Activated CD8-positive, alpha-beta T cell treated with anti-CD3 and anti-CD28 coated beads, Interleukin-2, amount 10 ng/mL, durations not matched to agents 7 days and 5 days (primary cell): ENCODE results near the gene A2M. TPM values are rescaled to one million over a fixed set of nuclear protein-coding genes. Genes with fewer than 3 reads are reported as not detected.

Source experiments
- ATAC-seq: fragments of 150-1000 bp; cut with Tn5 transposase; one replicate; pipeline ENCODE4 v1.10.0; 2021; ENCODE audit warnings: moderate library complexity
- CTCF ChIA-PET: fragments of 350-600 bp; sonication (Branson Sonifier 250); formaldehyde crosslinking; loops from one replicate; lab custom pipeline; 2021; ENCODE audit warnings: antibody characterized with exemption; lab: Charles Lee
- POLR2A ChIA-PET: fragments of 350-600 bp; sonication (Branson Sonifier 250); formaldehyde crosslinking; loops from one replicate; lab custom pipeline; 2021; ENCODE audit warnings: antibody characterized with exemption; lab: Charles Lee
- DNase-seq: peaks from one replicate; pipeline ENCODE4 v3.0.0-alpha.2; 2020
- H3K27ac Mint-ChIP-seq: one replicate; pipeline ENCODE4 v1.8.0; 2021; ENCODE audit warnings: mild to moderate bottlenecking, mixed read lengths
- H3K27me3 Mint-ChIP-seq: one replicate; pipeline ENCODE4 v1.8.0; 2021; ENCODE audit warnings: low read depth, mixed read lengths
- H3K36me3 Mint-ChIP-seq: one replicate; pipeline ENCODE4 v1.8.0; 2021; ENCODE audit warnings: low read depth, mixed read lengths
- H3K4me1 Mint-ChIP-seq: one replicate; pipeline ENCODE4 v1.8.0; 2021; ENCODE audit warnings: low read depth, mixed read lengths
- H3K4me3 Mint-ChIP-seq: one replicate; pipeline ENCODE4 v1.8.0; 2021; ENCODE audit warnings: mild to moderate bottlenecking, mixed read lengths
- H3K9me3 Mint-ChIP-seq: one replicate; pipeline ENCODE4 v1.8.0; 2022; ENCODE audit warnings: mixed read lengths; ENCODE audit not compliant: insufficient read depth
- total RNA-seq, 2 experiments: library from RNA; stranded (reverse); gene quantifications; one replicate each; pipeline ENCODE4 v1.2.3, GENCODE V29; 2021

The A2M gene
- total RNA-seq, 2 experiments from 2014 or later, result not detected

DNA sequence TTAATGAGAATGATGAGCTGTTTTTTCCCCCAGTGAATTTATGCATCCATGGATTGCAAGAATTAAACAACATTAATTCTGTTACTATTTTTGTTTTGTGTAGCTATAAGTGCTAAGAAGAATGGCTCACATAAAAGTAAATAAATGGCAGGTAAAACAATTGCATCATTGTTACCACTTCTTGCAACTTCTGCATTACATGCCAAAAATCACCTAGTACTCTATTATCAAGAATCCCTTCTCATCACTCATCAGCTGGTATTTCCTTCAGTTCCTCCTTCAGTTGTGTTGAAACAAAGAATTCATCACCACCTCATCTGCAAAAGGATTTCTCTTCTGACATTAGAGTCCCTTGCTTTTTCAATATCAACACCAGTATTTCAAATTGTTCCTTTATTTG lies 773 bp downstream of the A2M start:
- H3K27me3 Mint-ChIP-seq, result peaks cover 9% of the 10 kb centered on the region
- ChIA-PET CTCF (interaction anchor here (0.5 kb wide), 1 partner anchor 44 kb away, joined by 3 read pairs; no protein-coding TSS in a partner anchor), POLR2A (no interaction called here)
- no peak for ATAC-seq
- H3K27ac Mint-ChIP-seq, result no peak overlapping the region
- H3K4me1 Mint-ChIP-seq, result peaks cover 8% of the 10 kb centered on the region
- no peaks in the 10 kb centered on the region for H3K36me3 Mint-ChIP-seq
- H3K9me3 Mint-ChIP-seq, result no peaks in the 10 kb centered on the region
- H3K4me3 Mint-ChIP-seq, result no peak overlapping the region
- no peak for DNase-seq

DNA sequence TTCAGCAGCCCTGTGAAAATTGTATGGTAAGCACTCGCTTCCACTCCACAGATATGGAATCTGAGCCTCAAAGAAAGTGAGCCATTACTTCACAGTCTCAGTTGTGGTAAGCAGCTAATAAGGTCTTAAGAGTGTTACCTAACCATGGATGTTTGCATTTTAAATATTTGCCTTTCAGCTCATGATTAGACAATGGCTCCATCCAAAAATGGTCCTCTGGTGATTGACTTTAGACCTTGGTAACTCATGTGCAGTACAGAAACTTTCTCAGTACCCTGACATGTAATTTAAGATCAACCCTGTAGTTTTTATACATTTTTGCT lies 1.8 kb downstream of the A2M start:
- peaks cover 8% of the 10 kb centered on the region for H3K4me1 Mint-ChIP-seq
- DNase-seq (no peak), ATAC-seq (no peak)
- no peaks in the 10 kb centered on the region for H3K9me3 Mint-ChIP-seq
- POLR2A ChIA-PET, result no interaction called here
- peaks cover 5% of the 10 kb centered on the region for H3K27me3 Mint-ChIP-seq
- no peak overlapping the region for H3K4me3 Mint-ChIP-seq
- no peaks in the 10 kb centered on the region for H3K36me3 Mint-ChIP-seq
- no peak overlapping the region for H3K27ac Mint-ChIP-seq
- CTCF ChIA-PET, result no interaction called here

DNA sequence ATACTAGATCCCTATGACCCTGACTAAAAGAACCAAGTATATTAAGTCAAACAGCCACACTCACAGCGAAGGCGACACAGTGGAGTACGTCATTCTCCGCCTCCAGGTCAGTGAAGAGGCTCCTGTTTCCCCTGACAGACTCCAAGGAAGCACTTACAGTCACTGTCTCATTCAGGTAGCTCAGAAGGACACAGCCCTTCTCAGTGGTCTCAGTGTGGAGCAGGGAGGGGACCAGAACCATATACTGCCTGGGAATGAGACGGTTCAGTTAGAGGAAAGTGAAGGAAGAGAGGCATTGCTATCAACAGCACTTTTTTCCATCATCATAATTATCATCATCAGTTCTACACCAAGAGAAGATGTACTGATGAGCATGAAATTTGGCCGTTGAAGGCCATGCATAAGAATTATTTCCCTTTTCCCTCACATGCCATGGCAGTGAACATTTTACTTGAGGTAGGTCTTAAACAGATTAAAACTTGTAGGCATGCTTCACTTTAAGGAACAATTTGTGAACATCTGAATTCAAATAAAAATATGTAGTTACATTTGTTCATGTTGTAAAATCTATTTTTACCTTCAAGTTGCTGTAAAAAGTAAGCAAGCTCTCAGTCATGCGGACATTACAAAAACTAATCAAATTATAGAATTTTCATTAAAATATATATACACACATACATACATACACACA lies 2.3 kb downstream of the A2M start:
- ATAC-seq (no peak), DNase-seq (no peak)
- Mint-ChIP-seq H3K27ac (no peak overlapping the region), H3K27me3 (peaks cover 5% of the 10 kb centered on the region), H3K9me3 (no peaks in the 10 kb centered on the region), H3K4me1 (peaks cover 8% of the 10 kb centered on the region), H3K36me3 (no peaks in the 10 kb centered on the region), H3K4me3 (no peak overlapping the region)
- CTCF ChIA-PET, result no interaction called here
- POLR2A ChIA-PET, result no interaction called here

DNA sequence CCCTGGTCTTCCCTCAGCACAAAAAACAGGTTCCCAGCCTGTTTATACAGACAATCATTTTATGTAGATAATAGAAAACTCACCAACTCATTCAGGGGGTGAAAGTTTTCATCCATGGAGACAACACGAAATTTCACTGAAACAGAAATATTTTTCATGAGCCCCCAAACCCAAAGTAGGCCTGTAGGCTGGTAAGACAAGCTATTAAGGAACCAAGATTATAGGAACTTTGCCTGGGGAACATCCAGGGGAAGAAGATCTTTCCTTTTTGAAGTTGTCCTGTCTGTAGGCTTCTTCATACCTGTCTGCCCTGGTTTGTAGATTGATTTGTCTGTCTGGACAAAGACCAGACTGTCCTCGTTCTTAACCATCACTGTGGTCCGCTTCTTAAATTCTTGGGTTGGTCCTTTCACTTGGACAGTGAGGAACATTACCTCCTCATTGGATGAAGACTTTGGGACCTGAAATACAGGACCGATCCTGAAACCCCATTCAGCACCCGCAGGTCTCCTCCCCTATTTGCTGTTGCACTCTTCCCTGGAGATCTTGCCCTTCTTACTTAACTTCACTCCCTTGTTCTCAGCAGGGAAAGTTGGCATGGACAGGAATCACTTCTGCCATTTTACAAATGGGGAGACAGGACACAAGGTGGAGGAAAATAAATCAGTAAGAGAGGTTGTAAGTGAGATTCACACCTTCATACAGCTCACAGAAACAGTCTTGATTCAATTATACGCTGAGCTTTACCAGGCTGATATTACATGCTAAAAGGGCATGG lies 3.5 kb downstream of the A2M start:
- Mint-ChIP-seq H3K36me3 (no peaks in the 10 kb centered on the region), H3K9me3 (no peaks in the 10 kb centered on the region), H3K4me3 (no peak overlapping the region), H3K27me3 (peaks cover 3% of the 10 kb centered on the region), H3K27ac (no peak overlapping the region), H3K4me1 (peaks cover 8% of the 10 kb centered on the region)
- POLR2A ChIA-PET, result no interaction called here
- CTCF ChIA-PET, result no interaction called here
- DNase-seq (no peak), ATAC-seq (no peak)

DNA sequence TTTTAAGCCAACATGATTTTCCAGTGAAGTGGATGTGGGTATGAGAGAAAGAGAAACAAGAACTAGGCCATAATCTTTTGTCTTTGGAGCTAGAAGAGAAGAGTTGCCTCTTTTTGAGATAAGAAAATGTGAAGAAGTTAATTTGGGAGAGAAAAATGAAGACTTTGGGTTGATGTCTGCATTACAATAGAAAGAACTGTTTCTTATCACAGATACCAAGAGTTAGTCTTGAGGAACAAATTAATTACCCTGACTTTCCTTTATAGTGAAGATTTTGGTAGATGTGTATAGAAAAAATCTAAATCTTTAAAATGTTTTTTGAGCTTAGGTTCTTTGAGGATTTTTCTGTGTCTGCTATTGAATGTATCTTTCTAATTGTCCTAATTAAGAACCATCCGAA lies 4.2 kb downstream of the A2M start:
- Mint-ChIP-seq H3K27ac (no peak overlapping the region), H3K36me3 (no peaks in the 10 kb centered on the region), H3K9me3 (no peaks in the 10 kb centered on the region), H3K4me1 (peaks cover 7% of the 10 kb centered on the region), H3K4me3 (no peak overlapping the region), H3K27me3 (peaks cover 3% of the 10 kb centered on the region)
- DNase-seq (no peak), ATAC-seq (no peak)
- CTCF ChIA-PET, result interaction anchor here (1.3 kb wide), 1 partner anchor 10 kb away, joined by 4 read pairs; no protein-coding TSS in a partner anchor
- POLR2A ChIA-PET, result no interaction called here

DNA sequence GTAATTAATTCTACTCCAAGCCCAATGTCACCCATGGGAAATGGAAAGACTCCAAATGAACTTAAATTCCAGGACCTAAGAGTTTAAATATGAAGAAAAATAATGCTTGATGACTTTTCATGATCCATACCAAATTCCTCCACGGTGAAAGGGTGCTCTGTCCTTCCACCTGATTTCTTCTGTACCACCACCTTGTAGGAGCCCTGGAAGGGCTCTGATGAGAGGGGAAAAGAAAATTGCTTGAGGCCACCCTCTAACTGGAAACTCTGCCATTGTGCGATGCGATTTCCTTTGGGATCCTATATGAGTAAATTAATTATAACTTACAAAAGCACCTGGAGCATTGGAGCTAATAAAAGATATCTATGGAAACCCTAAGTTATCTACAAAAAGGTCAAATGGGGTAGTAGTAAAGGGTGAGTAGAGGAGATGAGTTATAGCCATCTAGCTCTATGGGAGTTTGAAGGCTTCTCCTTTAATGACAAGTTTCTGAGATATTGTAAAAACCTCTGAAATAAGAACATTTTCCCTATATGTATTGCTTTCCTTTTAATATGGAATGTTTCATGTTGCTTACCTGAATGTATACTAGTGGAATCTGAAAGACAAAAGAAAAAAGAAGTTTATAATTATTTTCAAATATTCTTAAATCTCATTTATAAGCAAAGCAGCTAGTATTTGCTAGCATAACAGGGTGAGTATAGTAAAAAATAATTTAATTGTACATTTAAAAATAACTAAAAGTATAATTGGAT lies 5.8 kb downstream of the A2M start:
- H3K27ac Mint-ChIP-seq, result no peak overlapping the region
- H3K9me3 Mint-ChIP-seq, result no peaks in the 10 kb centered on the region
- H3K27me3 Mint-ChIP-seq, result peaks cover 3% of the 10 kb centered on the region
- CTCF ChIA-PET, result no interaction called here
- H3K4me1 Mint-ChIP-seq, result no peaks in the 10 kb centered on the region
- ATAC-seq (no peak), DNase-seq (no peak)
- POLR2A ChIA-PET, result no interaction called here
- no peak overlapping the region for H3K4me3 Mint-ChIP-seq
- no peaks in the 10 kb centered on the region for H3K36me3 Mint-ChIP-seq

DNA sequence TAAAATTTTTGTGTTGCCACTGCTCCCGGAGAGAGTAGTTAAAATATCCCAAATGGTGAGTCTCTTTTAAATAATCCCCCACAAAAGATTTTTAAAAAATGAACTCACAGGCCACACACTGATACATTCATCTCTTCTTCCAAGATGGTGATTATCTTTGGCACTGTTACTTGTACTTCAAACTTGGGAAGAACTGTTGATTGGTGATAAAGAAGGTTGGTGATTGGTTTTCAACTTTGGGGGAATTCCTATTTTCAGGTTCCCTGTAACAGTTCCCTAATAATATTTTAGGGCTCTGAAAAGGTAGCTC lies 6.6 kb downstream of the A2M start:
- H3K4me3 Mint-ChIP-seq, result no peak overlapping the region
- ChIA-PET POLR2A (no interaction called here), CTCF (no interaction called here)
- H3K27me3 Mint-ChIP-seq, result peaks cover 3% of the 10 kb centered on the region
- H3K36me3 Mint-ChIP-seq, result no peaks in the 10 kb centered on the region
- H3K27ac Mint-ChIP-seq, result no peak overlapping the region
- DNase-seq (no peak), ATAC-seq (no peak)
- no peaks in the 10 kb centered on the region for H3K4me1 Mint-ChIP-seq
- no peaks in the 10 kb centered on the region for H3K9me3 Mint-ChIP-seq

DNA sequence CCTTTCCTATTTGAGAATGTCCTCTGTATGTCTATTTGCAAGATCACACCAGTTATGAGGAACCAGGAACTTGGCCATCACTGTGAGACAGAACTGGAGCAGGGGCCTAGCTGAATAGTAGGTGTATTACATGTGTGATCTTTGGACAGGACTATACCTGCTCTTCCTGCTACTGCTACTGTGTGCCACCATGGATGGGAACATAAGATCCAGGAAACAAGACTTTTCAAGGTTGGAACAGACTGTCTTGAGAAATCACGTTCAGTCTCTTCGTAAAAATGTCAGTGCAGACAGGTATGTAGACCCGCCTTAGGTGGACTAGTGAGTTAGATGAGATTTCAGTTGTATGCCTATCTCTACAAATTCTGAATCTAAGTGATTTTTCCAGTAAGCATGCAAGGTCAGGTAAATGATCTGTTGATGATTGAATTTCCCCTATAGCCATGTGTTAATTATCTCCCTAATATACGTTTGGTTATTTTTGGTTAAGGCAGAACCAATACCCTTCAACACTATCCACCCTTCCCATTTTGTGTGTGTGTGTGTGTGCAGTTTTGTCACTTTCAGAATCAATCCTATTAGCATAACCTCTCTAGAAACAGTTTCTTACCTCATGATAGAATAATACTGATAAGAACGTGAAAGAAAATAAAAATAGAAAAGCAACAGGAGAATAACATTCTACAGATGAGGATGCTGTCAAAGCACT lies 7.1 kb downstream of the A2M start:
- Mint-ChIP-seq H3K4me3 (no peak overlapping the region), H3K36me3 (no peaks in the 10 kb centered on the region), H3K9me3 (no peaks in the 10 kb centered on the region), H3K27me3 (peaks cover 3% of the 10 kb centered on the region), H3K4me1 (no peaks in the 10 kb centered on the region), H3K27ac (no peak overlapping the region)
- ATAC-seq, result no peak
- POLR2A ChIA-PET, result no interaction called here
- CTCF ChIA-PET, result no interaction called here
- no peak for DNase-seq

DNA sequence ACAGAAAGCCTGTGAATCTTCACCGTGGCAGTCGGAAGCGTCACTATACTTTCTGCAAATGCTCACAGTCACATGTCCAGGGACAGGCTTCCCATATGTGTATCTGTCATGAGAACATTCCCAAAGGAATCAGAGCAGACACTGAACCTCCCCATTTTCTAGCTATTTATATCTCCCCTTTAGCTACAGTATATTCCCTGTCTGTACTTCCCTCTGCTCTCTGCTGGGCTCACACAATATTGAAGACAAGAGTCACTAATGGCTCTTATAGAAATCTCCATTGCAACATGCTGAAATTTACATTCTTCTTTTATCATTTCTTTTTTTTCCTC lies 8.2 kb downstream of the A2M start:
- Mint-ChIP-seq H3K27me3 (no peaks in the 10 kb centered on the region), H3K4me1 (no peaks in the 10 kb centered on the region), H3K36me3 (no peaks in the 10 kb centered on the region), H3K4me3 (no peak overlapping the region), H3K27ac (no peak overlapping the region), H3K9me3 (no peaks in the 10 kb centered on the region)
- POLR2A ChIA-PET, result no interaction called here
- CTCF ChIA-PET, result no interaction called here
- no peak for DNase-seq
- no peak for ATAC-seq

DNA sequence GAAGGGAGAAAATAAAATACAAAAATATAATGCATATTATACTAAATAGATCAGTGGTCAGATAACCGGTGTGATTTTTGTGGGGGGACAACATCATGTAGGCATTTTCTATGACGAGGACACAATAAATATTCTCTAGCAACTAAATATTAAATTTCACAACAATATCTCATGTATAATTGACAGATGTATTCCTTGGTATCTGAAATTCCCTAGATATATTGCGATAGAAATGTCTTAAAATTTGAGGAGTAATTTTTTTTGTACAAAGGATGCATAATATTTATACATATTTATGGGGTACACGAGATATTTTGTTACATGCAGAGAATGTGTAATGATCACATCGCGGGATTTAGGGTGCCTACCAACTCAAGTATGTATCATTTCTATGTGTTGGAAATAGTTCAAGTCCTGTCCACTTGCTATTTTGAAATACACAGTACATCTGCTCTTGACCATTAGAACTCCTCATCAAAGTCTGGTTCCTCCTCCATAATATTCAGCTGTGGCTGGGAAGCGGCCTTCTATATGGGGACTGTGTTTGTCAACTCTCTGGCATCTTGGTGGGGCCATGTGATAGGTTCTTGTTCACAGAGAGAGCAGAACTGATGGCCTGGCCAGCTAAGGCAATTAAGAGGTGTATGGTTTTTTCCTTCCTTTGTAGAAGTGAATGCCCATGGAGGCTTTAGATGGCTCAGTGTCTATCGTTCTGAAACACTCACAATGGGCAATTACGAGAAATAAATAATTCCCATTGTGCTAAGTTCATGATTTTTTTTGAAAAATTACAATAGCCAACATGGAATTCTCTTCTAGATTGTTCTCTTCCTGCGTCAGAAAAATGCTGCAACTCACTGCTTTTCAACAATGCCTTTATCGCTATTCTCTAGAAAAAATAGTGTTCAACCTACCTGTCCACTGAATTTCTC lies 8.8 kb downstream of the A2M start:
- Mint-ChIP-seq H3K4me3 (no peak overlapping the region), H3K27me3 (no peaks in the 10 kb centered on the region), H3K4me1 (no peaks in the 10 kb centered on the region), H3K9me3 (no peaks in the 10 kb centered on the region), H3K36me3 (no peaks in the 10 kb centered on the region), H3K27ac (no peak overlapping the region)
- no peak for DNase-seq
- POLR2A ChIA-PET, result no interaction called here
- ATAC-seq, result no peak
- CTCF ChIA-PET, result no interaction called here

DNA sequence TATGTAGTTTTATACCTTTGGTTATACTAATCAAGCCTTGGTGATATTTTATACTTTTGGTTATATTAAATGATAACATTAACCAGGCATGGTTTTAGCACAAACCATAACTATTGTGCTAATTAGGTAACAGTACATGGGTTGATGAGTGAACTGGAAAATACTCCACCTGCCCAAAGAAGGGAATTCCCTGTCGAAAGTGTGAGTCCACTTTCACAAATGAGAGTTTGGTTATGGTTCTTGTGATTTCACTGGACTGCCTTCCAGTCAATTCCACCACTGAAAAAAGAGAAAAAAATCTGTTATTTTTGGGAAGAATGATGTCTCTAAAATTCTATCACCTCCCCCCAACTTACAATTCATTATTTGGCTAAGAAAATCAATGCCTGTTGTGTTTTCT lies 9.7 kb downstream of the A2M start:
- H3K4me1 Mint-ChIP-seq, result no peaks in the 10 kb centered on the region
- H3K27ac Mint-ChIP-seq, result no peak overlapping the region
- no peak overlapping the region for H3K4me3 Mint-ChIP-seq
- ChIA-PET POLR2A (no interaction called here), CTCF (no interaction called here)
- no peaks in the 10 kb centered on the region for H3K27me3 Mint-ChIP-seq
- H3K9me3 Mint-ChIP-seq, result no peaks in the 10 kb centered on the region
- H3K36me3 Mint-ChIP-seq, result no peaks in the 10 kb centered on the region
- DNase-seq (no peak), ATAC-seq (no peak)
